IPS-18c (cell line): Measurements from ENCODE around the gene C3orf18.

Experiments used
- H3K4me3 ChIP-seq: 2 replicates; pipeline ENCODE4 v1.7.0; 2013; ENCODE audit warnings: low read depth, mild to moderate bottlenecking, low read length, moderate library complexity; ENCODE audit not compliant: insufficient read depth
- H3K9me3 ChIP-seq: one replicate; pipeline ENCODE4 v1.6.1; 2013; ENCODE audit warnings: mild to moderate bottlenecking, low read length, moderate library complexity; ENCODE audit not compliant: control insufficient read depth, insufficient read depth

The C3orf18 gene

DNA sequence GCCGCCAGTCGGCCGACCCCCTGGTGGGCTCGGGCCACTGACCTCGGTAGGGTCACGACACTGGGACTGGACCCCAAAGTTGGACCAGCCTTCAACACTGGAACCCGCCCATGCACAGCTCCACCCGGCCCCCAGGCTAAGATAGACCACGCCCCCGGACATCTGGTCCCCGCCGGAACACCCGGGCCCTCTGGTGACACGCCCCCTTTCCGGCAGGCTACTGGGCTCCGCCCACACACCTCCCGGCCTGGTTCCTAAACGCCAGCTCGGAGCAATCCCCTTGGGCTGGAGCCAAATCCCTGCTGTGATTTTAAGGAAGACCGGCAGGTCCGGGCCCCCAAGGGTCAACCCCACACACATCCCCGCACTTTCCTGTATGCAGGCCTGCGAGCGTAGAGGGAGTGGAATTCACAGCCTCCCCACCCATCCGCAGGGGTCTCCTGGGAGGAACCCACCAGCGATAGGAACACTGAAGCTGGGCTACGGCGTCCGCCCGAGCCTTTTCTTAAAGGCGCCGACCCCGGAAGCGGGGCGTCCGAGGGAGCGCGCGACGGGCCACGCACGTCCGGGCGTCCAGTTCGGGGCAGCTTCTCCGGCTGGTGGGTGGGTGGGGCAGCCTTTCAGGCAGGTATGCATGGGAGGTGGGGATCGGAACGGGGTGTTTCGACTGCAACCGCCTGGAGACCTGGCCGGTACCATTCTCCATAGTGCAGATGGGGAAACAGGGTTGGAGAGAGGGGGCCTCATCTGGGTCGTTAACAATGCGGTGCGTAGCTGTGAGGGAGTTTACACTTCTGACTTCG is 1.6 kb upstream of the C3orf18 start, which contains the start of gene HEMK1:
HEMK1 (plus strand) TSS at position 576 of the 803 bp plus-strand sequence. CDS start 1,583 bp downstream, outside the sequence.
- Histone ChIP-seq H3K4me3 (peak within 1 kb of the TSS; percentile 92), H3K9me3 (no peaks in the 10 kb centered on the region)

DNA sequence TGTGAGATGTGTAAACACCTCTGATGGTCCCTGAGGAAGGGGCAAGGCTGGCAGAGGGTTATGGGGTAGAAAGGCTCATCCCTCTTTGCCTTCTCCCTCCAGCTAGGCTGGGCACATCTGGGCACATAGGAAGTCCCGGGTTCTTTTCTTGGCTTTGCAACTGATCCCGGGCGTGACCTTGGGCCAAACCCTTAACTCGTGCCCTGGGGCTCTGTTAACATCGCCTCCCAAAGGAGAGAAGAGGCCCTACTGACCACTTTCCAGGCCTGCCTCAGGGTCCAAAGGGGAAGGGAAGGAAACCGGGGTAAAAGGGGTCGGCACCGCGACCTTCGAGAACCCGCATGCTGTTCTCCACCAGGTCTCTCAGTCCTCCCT is 549 bp downstream of the C3orf18 start:
- Histone ChIP-seq H3K9me3 (no peaks in the 10 kb centered on the region), H3K4me3 (peak overlapping the region; percentile 79)

DNA sequence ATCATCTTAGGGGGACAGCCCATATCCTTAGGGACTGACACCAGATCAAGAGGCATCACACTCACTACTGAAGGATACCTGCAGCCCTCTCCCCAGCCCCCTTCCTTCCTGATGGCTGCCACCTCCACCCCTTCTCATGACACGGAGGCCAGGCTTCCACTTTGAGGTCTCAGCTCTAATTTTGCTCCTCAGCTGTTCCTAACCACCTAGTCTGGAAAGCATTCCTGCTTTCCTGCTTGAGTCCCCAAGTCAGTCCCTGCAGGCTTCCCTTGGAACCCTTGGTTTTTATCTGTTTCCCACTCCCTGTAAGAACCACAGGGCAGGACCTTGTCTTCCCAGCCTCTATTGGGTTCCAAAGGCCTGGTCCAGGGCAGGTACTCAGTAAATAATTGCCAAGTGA is 3.2 kb downstream of the C3orf18 start:
- Histone ChIP-seq H3K9me3 (no peaks in the 10 kb centered on the region), H3K4me3 (no peak overlapping the region)

DNA sequence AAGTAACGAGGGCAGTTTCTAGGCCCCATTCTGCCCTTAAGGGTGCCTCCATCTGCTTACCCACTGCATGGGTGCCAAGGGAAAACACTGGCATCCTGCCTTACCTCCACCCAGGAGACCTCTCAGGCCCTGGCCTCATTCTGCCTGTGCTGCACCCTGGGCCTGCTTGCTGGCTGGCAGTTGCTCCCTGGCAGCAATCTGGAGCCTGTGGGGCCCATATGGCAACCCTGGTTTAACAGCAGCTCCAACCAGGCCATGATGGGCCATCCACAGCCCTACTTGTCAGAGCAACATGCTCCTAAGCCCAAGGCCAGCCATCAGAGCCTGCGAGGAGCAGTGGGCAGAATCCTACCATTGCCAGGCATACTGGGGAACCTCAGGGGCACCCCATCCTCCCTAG is 3.7 kb downstream of the C3orf18 start:
- H3K4me3 ChIP-seq = no peak overlapping the region
- no peaks in the 10 kb centered on the region for H3K9me3 ChIP-seq

DNA sequence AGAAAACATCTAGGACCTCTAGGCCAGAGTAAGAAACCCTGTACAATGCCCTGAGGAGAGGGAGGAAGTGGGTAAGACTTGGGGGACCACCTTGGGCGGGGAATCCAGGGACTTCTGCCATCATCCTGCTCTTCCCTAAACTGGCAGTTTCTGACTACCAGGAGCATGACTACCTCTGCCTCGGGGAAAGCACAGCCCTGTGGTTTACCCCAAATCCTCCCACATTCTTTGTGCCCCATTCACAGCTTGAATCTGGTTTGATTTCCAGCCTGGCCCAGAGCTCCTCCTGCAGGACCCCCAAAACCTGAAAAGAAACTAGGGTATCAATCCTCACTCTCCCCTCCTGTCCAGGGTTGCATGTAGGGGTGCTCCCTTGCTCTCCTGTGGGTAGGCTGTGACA is 4.7 kb downstream of the C3orf18 start:
- no peaks in the 10 kb centered on the region for H3K9me3 ChIP-seq
- no peak overlapping the region for H3K4me3 ChIP-seq

DNA sequence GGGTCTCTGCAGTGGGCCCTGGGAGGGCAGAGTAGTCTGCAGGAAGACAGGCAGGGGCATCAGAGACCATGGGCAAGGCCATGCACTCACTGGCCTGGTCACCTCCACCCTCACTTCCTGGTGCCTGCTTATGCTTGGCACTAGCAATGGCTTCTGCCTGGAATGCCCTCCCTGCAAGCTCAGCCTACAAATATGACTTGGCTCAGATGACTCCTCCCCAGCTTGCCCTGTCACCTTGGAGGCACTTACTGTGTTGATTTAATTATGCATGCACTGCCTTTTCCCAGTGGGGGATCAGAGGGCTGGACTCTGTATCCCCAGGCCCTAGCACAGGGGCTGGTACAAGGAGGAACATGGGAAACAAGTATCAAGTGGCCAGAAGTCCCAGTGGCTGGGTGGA is 7.8 kb downstream of the C3orf18 start:
- Histone ChIP-seq H3K9me3 (no peaks in the 10 kb centered on the region), H3K4me3 (no peak overlapping the region)

DNA sequence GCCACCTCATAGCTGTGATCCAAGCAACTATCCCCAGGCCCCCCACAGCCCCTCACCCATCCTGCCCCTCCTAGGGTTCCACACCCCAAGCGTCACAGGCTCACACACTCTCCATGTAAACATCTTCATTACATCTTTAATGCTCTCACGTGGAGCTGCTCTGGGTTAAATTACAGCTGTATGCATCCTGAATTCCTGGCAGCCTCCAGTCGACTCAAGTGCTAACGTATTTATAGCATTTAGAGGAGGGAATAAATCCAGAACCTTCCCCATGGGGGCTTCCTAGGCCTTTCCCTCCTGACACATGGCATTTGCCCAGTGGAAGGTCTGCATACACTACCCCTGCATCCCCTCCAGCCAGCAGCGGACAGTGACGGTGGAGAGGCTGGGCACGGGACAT is 9.6 kb downstream of the C3orf18 start:
- H3K4me3 ChIP-seq = no peak overlapping the region
- no peaks in the 10 kb centered on the region for H3K9me3 ChIP-seq

DNA sequence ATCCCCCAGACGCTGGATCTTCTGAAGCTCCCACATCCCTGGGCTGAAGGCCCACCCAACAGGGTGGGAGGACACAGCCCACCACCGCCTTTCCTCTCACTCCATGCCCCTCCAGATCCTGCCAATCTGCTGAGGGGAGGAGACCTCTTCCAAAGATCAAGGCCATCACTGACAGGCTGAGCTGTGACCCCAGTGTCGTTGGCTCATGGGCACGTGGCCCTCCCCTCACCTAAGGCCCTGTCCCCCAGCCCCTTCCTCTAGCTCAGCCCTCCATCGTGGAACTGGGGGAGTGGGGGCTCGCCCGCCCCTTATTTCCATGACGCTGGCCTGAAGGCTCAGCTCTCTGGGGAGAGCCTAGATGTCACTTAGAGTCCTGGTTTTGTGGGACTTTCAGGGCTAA is 10.4 kb downstream of the C3orf18 start:
- Histone ChIP-seq H3K4me3 (no peak overlapping the region), H3K9me3 (no peaks in the 10 kb centered on the region)

DNA sequence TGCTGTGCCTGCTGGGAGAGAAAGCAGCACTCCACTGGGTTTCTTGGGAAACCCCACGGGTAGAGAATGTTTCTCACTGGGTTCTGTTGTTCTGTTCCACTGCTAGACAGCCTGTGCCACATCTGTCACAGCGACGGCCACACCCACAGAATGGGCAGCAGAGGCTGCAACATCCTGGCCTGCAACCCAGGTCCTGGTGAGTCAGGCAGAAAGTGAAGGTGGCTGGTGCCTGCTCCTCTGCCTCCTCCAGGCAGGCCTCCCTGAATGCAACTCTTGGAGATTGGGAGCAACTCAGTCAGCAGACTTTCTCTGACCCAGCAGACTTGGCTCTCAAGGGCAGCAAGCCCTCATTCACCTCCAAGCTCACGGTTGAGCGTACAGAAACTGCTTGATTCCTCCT is 13.0 kb downstream of the C3orf18 start:
- Histone ChIP-seq H3K9me3 (no peaks in the 10 kb centered on the region), H3K4me3 (no peak overlapping the region)

DNA sequence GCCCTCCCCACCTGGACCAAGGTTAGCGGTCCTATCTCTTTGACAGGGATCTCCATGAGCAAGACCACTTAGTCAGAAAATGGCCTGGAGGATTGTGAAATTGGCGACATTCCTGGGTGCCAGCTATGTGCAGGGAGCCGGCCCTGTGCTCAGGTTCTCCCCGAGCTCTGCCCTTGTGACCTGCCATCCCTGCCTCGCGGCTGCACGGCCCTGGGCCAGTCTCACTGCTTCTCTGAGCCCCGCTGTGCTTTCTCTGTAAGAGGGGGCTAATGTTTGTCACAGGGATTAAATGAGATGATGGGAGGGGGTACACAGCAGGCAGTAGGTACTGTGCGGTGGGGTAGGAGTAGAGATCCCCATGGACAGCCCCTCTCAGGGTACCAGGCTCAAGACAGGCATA is 14.9 kb downstream of the C3orf18 start:
- Histone ChIP-seq H3K4me3 (no peak overlapping the region), H3K9me3 (no peaks in the 10 kb centered on the region)

DNA sequence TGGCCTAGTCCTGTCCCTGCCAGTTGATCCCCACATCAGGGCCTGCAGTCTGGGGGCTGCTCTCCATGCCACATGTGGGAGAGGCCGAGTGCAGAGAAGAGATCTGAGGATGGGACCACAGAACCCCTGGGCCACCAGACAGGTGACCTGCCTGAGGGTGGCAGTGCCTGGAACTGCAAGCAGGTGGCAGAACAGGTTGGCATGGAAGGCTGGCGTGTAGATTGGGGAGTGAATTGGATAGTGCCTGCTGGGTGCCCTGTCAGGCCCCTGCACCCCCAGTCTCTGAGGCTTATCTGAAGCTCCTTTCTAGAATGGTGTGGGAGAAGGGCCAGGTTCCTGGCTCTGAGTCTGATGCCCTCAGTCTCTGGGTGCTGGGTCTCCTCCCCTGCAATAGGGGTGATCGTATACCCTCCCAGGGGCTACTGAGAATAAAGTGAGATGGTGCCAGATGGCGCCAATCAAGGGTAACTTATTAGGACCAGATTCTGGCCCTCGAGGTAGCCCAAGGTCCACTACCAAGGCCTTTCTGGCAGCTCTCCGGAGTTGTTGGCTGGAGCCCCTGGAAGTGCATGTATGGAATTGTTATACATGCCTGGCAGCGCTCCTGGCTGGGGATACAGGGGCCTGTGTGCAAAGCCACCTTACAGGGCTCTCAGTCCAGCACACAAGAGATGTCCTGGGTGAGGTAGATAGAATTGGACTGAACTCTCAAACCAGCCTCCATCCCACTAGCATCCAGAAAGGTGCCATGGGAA is 15.7 kb downstream of the C3orf18 start:
- Histone ChIP-seq H3K4me3 (no peak overlapping the region), H3K9me3 (no peaks in the 10 kb centered on the region)

DNA sequence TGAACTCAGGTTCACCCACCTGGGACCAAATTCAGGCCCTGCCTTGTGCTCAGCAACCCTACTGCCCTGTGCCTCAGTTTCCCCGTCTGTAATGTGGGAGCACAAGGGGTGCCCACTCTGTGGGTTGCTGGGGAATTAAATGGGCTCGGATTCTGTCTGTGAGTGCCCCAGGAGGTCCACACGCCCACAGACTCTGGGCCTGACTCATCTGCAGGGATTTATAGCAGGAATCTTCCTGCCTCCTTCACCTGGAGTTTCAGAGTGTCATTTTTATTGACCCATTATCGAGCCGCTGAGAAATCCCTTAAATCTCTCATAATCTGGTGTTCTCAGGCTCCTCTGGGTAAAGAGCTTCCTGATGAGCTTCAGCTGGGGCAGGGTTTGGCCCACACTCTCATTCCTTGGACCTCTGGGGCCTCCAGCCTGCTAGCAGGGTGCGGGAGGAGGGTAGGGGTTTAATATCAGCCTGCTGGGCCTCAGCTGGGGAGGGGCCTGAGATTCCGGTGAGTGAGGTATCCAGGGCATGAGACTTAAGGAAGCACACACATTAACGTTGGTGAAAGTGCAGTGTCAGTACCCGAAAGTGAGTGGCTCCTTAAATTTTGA is 16.4 kb downstream of the C3orf18 start:
- no peak overlapping the region for H3K4me3 ChIP-seq
- H3K9me3 ChIP-seq = no peaks in the 10 kb centered on the region

DNA sequence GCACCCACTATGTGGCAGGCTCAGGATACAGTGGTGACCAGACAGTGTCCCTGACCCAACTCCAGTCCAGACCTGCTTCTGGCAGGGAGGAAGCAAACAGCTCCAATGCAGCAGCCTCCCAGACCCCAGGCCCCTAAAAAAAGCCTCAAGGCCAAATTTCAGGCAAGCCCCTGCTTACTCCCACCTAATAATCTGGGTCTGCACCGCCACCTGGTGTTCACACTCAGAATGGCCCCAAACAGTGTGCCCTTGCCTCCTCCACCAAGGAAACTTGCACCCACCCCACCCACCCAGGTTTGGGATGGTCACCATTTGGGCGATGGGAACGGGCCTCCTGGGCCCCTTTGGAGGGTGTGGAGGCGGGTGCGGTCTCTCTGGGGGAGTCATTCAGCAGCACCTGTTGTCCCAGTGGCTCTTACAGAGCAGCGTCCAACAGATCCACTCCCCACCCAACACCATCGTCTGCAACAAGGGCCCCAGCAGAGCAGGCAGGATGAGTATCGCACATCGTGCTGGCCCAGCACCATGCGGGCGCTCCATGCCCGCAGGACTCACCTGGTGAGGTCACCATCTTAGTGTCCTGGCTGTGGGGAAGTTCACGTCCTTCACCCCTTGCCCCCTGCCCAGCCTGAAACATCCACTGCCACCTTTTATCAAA is 17.3 kb downstream of the C3orf18 start:
- H3K9me3 ChIP-seq = no peaks in the 10 kb centered on the region
- no peak overlapping the region for H3K4me3 ChIP-seq

DNA sequence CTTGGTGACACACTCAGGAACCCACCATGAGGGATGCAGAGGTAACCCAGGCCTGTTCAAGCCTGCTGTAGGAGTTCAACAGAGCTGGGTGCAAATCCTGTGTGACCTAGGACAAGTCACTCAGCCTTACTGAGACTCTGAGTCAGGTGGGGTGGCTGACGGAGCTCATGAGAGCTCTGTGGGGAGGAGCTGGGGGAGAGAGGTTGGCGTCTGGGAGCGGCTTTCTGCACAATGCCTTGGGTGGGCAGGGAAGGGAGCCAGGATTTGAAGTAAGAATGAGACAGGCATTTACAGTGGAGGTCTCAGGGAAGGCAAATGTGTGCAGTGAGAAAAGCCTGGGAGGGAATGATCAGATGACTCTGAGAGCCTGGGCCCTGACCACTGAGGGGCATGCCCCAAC is 18.3 kb downstream of the C3orf18 start:
- no peak overlapping the region for H3K4me3 ChIP-seq
- no peaks in the 10 kb centered on the region for H3K9me3 ChIP-seq

DNA sequence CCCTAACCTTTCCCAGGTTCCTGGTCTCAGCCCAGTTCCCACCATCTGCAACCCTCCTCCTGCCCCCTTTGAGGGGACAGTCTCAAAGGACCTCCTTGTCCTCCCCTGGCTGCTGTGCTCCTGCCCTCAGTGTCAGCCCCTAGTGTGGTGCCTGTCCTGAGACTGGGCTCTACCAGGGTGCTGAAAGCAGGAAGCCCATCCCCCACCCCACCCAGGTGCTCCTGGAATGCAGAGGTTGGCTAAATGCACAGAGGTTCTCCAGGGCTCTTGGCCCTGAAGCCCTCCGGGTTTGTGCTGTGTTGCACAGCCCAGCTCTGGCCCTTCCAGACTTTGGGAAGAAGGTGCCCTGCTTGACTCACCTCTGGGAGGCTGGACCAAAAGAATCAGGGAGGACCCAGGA is 21.8 kb downstream of the C3orf18 start:
- H3K9me3 ChIP-seq = no peaks in the 10 kb centered on the region
- H3K4me3 ChIP-seq = no peak overlapping the region

DNA sequence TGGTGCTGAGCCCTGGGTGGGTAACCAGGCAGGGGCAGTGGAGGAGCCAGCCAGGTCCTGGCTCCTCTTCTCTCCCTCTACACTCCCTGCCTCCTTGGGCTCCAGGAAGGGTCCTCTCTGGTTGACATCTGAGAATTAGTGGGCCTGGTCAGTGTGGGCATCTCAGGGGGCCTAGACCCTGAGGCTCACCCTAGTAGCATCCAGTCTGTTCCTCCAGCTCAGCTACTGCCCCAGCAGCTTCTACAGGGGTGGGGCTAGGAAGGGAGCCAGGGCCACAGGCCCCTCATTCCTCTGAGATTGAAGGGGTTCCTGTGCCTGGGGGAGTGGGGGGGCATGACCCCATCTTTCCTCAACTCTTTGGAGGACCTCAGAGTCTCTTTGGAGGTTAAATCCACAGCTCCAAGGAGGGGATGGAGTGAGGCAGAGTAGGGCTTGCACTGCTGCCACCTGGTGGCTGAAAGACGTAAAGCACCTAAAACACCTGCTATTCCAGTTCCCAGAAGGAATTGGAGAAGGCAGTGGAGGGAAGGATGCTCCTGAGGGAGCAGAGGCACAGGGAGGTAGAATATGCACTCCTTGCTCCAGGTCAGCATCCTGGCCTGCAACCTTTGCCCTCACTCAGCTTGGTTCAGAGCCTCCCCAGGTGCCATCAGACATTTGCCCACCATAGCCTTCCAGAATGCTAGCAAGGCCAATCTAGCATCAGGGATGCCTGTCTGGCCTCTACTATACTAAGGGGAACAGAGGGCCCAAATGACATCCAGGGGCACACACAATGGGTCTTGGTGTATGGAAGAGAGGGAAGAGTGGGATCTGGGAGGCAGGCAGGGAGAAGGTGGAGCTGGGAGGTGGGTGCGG is 25.1 kb downstream of the C3orf18 start:
- Histone ChIP-seq H3K9me3 (peaks cover 5% of the 10 kb centered on the region), H3K4me3 (no peak overlapping the region)
